Measurements from ENCODE around the gene KSR1. TPM values are rescaled to one million over a fixed set of nuclear protein-coding genes. Genes with fewer than 3 reads are reported as not detected.
A peak's percentile ranks its signal among the peaks of the same experiment; 100 is the strongest.

The KSR1 gene
- total and polyA plus RNA-seq, 9 of the 15 experiments (the other 6 are each of a cell fraction or from before 2014, with no cell fraction given), result 1.4 to 51.7 (median 18.4) TPM

DNA sequence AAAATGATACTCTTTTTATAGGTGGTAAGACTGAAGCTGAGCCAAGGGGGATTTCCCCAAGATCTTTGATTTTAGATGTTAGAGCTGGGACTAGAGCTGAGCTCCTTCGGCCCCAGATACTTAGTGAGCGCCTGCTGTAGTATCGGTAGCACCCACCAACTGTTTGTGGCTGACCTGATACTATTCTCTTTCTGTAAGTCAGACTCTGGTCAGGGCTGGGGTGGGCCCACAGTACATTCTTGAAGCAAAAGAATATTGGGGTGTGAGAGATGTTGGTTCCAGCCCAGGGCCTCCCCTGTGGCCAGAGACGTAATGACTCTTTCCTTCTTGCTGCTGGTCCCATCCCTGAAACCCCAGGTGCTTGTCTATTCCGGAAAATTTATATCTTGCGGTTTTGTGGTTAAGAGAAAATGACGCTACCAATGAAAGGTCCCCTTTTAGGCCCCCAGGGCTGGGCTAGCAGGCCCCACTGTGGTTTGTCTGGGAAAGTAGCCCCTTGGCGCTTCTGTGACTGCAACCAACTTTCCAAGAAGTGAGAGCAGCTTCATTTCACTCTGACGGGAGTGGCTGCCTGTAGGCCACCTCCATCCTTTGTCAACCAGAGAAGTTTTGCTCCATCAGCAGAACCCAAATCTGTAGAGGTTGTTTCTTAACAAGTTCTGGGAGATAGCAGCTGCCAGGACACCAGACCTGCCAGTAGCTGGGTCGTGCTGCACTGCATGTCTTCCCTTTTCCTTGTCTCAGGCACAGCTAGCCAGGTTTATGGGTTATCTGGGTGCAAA, 88.3 kb downstream of the KSR1 start (continued):
- TF ChIP-seq, protein P1, sequence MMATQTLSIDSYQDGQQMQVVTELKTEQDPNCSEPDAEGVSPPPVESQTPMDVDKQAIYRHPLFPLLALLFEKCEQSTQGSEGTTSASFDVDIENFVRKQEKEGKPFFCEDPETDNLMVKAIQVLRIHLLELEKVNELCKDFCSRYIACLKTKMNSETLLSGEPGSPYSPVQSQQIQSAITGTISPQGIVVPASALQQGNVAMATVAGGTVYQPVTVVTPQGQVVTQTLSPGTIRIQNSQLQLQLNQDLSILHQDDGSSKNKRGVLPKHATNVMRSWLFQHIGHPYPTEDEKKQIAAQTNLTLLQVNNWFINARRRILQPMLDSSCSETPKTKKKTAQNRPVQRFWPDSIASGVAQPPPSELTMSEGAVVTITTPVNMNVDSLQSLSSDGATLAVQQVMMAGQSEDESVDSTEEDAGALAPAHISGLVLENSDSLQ (IDR thresholded peaks at IDR 0.05), result peak; percentile 91
- TF ChIP-seq NFIX (CRISPR knock-in tag; IDR thresholded peaks at IDR 0.05; ENCODE audit: low read depth) (no peak), ZNF175 (CRISPR knock-in tag; IDR thresholded peaks at IDR 0.05; ENCODE audit: low read depth) (peak; percentile 72; the same call in 1 of the 2 replicates), ZBTB1 (CRISPR knock-in tag; IDR thresholded peaks at IDR 0.05; ENCODE audit: borderline replicate concordance, low read depth) (no peak), XRCC5 (IDR thresholded peaks at IDR 0.05; ENCODE audit: low read depth, low read length) (no peak), PPARD (CRISPR knock-in tag; IDR thresholded peaks at IDR 0.05) (no peak), IRF2 (CRISPR knock-in tag; IDR thresholded peaks at IDR 0.05) (no peak), CCAR2 (IDR thresholded peaks at IDR 0.05; ENCODE audit: low read depth, low read length) (no peak), MTA3 (IDR thresholded peaks at IDR 0.05; ENCODE audit: borderline replicate concordance) (peak; percentile 22; the same call in 1 of the 2 replicates), U2AF1 (optimal IDR thresholded peaks at IDR 0.05; ENCODE audit: low read depth, low read length) (no peak), L3MBTL2 (IDR thresholded peaks at IDR 0.05) (peak; percentile 32; the same call in 1 of the 2 replicates), ZNF316 (IDR thresholded peaks at IDR 0.05) (peak; percentile 91), ZFP30 (CRISPR knock-in tag; IDR thresholded peaks at IDR 0.05; ENCODE audit: borderline replicate concordance) (no peak), ZNF124 (CRISPR knock-in tag; IDR thresholded peaks at IDR 0.05) (no peak), MYNN (IDR thresholded peaks at IDR 0.05) (no peak), MYNN (CRISPR knock-in tag; IDR thresholded peaks at IDR 0.05) (no peak), NFIC (IDR thresholded peaks at IDR 0.05) (no peak), MYC (IDR thresholded peaks at IDR 0.05; ENCODE audit: low read depth, low read length) (no peak), MYC (CRISPR knock-in tag; IDR thresholded peaks at IDR 0.05; ENCODE audit: borderline replicate concordance, low read depth) (no peak)
- TF ChIP-seq, protein P2, sequence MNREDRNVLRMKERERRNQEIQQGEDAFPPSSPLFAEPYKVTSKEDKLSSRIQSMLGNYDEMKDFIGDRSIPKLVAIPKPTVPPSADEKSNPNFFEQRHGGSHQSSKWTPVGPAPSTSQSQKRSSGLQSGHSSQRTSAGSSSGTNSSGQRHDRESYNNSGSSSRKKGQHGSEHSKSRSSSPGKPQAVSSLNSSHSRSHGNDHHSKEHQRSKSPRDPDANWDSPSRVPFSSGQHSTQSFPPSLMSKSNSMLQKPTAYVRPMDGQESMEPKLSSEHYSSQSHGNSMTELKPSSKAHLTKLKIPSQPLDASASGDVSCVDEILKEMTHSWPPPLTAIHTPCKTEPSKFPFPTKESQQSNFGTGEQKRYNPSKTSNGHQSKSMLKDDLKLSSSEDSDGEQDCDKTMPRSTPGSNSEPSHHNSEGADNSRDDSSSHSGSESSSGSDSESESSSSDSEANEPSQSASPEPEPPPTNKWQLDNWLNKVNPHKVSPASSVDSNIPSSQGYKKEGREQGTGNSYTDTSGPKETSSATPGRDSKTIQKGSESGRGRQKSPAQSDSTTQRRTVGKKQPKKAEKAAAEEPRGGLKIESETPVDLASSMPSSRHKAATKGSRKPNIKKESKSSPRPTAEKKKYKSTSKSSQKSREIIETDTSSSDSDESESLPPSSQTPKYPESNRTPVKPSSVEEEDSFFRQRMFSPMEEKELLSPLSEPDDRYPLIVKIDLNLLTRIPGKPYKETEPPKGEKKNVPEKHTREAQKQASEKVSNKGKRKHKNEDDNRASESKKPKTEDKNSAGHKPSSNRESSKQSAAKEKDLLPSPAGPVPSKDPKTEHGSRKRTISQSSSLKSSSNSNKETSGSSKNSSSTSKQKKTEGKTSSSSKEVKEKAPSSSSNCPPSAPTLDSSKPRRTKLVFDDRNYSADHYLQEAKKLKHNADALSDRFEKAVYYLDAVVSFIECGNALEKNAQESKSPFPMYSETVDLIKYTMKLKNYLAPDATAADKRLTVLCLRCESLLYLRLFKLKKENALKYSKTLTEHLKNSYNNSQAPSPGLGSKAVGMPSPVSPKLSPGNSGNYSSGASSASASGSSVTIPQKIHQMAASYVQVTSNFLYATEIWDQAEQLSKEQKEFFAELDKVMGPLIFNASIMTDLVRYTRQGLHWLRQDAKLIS (CRISPR knock-in tag; IDR thresholded peaks at IDR 0.05), result no peak
- TF ChIP-seq, protein P3, sequence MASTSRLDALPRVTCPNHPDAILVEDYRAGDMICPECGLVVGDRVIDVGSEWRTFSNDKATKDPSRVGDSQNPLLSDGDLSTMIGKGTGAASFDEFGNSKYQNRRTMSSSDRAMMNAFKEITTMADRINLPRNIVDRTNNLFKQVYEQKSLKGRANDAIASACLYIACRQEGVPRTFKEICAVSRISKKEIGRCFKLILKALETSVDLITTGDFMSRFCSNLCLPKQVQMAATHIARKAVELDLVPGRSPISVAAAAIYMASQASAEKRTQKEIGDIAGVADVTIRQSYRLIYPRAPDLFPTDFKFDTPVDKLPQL (IDR thresholded peaks at IDR 0.05; ENCODE audit: extremely low read depth, insufficient read length), result no peak
- TF ChIP-seq, protein P4, sequence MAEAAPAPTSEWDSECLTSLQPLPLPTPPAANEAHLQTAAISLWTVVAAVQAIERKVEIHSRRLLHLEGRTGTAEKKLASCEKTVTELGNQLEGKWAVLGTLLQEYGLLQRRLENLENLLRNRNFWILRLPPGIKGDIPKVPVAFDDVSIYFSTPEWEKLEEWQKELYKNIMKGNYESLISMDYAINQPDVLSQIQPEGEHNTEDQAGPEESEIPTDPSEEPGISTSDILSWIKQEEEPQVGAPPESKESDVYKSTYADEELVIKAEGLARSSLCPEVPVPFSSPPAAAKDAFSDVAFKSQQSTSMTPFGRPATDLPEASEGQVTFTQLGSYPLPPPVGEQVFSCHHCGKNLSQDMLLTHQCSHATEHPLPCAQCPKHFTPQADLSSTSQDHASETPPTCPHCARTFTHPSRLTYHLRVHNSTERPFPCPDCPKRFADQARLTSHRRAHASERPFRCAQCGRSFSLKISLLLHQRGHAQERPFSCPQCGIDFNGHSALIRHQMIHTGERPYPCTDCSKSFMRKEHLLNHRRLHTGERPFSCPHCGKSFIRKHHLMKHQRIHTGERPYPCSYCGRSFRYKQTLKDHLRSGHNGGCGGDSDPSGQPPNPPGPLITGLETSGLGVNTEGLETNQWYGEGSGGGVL (CRISPR knock-in tag; IDR thresholded peaks at IDR 0.05), result no peak
